Activated T-helper 1 cell treated with anti-CD3 and anti-CD28 coated beads, Interleukin-12 subunit alpha, Interleukin-12 subunit beta, Interleukin-2, Interleukin-4 antibody, amounts not matched to agents 30 ng/mL and 10 ng/mL and 1 ng/mL, durations not matched to agents 14 hours and 24 hours and 36 hours (primary cell): Measurements from ENCODE around the gene LSG1. TPM values are rescaled to one million over a fixed set of nuclear protein-coding genes. Genes with fewer than 3 reads are reported as not detected.
"Not testable (repeated sequence)": the region's sequence is repeated elsewhere in the genome, so short reads cannot be mapped to it uniquely, and the experiment has no call there.

Source experiments
- DNase-seq: peaks from one replicate; pipeline ENCODE4 v3.0.0; 2021; ENCODE audit warnings: low spot score
- H3K27ac Mint-ChIP-seq: one replicate; pipeline ENCODE4 v1.8.0; 2021; ENCODE audit warnings: mild to moderate bottlenecking, mixed read lengths
- H3K27me3 Mint-ChIP-seq: one replicate; pipeline ENCODE4 v1.8.0; 2022; ENCODE audit warnings: mild to moderate bottlenecking, moderate library complexity, mixed read lengths; ENCODE audit not compliant: insufficient read depth
- H3K36me3 Mint-ChIP-seq: one replicate; pipeline ENCODE4 v1.8.0; 2021; ENCODE audit warnings: low read depth, mixed read lengths
- H3K4me1 Mint-ChIP-seq: one replicate; pipeline ENCODE4 v1.8.0; 2021; ENCODE audit warnings: low read depth, mixed read lengths
- H3K4me3 Mint-ChIP-seq: one replicate; pipeline ENCODE4 v1.8.0; 2021; ENCODE audit warnings: mild to moderate bottlenecking, moderate library complexity, mixed read lengths
- H3K9me3 Mint-ChIP-seq: one replicate; pipeline ENCODE4 v1.8.0; 2021; ENCODE audit warnings: mixed read lengths
- intact Hi-C: fragments of 100-400 bp; cut with micrococcal nuclease; formaldehyde crosslinking; loops from one replicate; pipeline ENCODE4 v1.15.1; 2024
- total RNA-seq: library from RNA; stranded (reverse); gene quantifications from 2 replicates; pipeline ENCODE4 v1.2.3, GENCODE V29; 2022

Gene LSG1
- total RNA-seq, 1 donor from 2014 or later: 65.1 TPM

GRCh38 chr3:194617827-194618226 lies 54.2 kb downstream of the LSG1 start:
- no peak for DNase-seq
- H3K27ac Mint-ChIP-seq: no peak overlapping the region

GRCh38 chr3:194617143-194617671 lies 54.8 kb downstream of the LSG1 start:
- no peak for DNase-seq
- H3K9me3 Mint-ChIP-seq: no peaks in the 10 kb centered on the region
- H3K36me3 Mint-ChIP-seq: no peaks in the 10 kb centered on the region
- no peaks in the 10 kb centered on the region for H3K27me3 Mint-ChIP-seq
- H3K27ac Mint-ChIP-seq: no peak overlapping the region
- peaks cover 3% of the 10 kb centered on the region for H3K4me1 Mint-ChIP-seq
- intact Hi-C loops: no loop called here
- no peak overlapping the region for H3K4me3 Mint-ChIP-seq

More at GRCh38 chr3:194617827-194618226, 54.2 kb downstream of the LSG1 start:
- Mint-ChIP-seq H3K36me3 (no peaks in the 10 kb centered on the region), H3K9me3 (no peaks in the 10 kb centered on the region), H3K27me3 (no peaks in the 10 kb centered on the region), H3K4me1 (no peaks in the 10 kb centered on the region), H3K4me3 (no peak overlapping the region)
- intact Hi-C loops: no loop called here

- peaks cover 5% of the 10 kb centered on the region for H3K4me1 Mint-ChIP-seq
- no peak overlapping the region for H3K4me3 Mint-ChIP-seq
- no peak for DNase-seq
- H3K27ac Mint-ChIP-seq: no peak overlapping the region
- H3K36me3 Mint-ChIP-seq: no peaks in the 10 kb centered on the region
- no peaks in the 10 kb centered on the region for H3K9me3 Mint-ChIP-seq
- no peaks in the 10 kb centered on the region for H3K27me3 Mint-ChIP-seq
- intact Hi-C loops: no loop called here
These were observed 56.8 kb downstream of the LSG1 start for GRCh38 chr3:194615226-194615625.

GRCh38 chr3:194612221-194612620 lies 59.8 kb downstream of the LSG1 start:
- Mint-ChIP-seq H3K4me1 (peaks cover 5% of the 10 kb centered on the region), H3K36me3 (no peaks in the 10 kb centered on the region), H3K9me3 (no peaks in the 10 kb centered on the region), H3K4me3 (no peak overlapping the region), H3K27ac (no peak overlapping the region), H3K27me3 (peaks cover 2% of the 10 kb centered on the region)
- no peak for DNase-seq
- intact Hi-C loops: no loop called here

- Mint-ChIP-seq H3K4me3 (no peak overlapping the region), H3K27ac (no peak overlapping the region), H3K4me1 (peaks cover 5% of the 10 kb centered on the region), H3K9me3 (no peaks in the 10 kb centered on the region), H3K36me3 (no peaks in the 10 kb centered on the region), H3K27me3 (peaks cover 2% of the 10 kb centered on the region)
- intact Hi-C loops: no loop called here
- no peak for DNase-seq
These were observed 61.3 kb downstream of the LSG1 start for GRCh38 chr3:194610689-194611088.

GRCh38 chr3:194609601-194610000 lies 62.4 kb downstream of the LSG1 start:
- H3K36me3 Mint-ChIP-seq: no peaks in the 10 kb centered on the region
- no peak for DNase-seq
- H3K4me3 Mint-ChIP-seq: no peak overlapping the region
- no peaks in the 10 kb centered on the region for H3K9me3 Mint-ChIP-seq
- H3K27me3 Mint-ChIP-seq: peaks cover 2% of the 10 kb centered on the region
- no peak overlapping the region for H3K27ac Mint-ChIP-seq
- peaks cover 5% of the 10 kb centered on the region for H3K4me1 Mint-ChIP-seq
- intact Hi-C loops: no loop called here

GRCh38 chr3:194608981-194609380 lies 63.0 kb downstream of the LSG1 start:
- Mint-ChIP-seq H3K4me1 (peaks cover 5% of the 10 kb centered on the region), H3K4me3 (no peak overlapping the region)
- intact Hi-C loops: no loop called here

GRCh38 chr3:194607592-194608389 lies 64.2 kb downstream of the LSG1 start:
- peaks cover 2% of the 10 kb centered on the region for H3K27me3 Mint-ChIP-seq
- intact Hi-C loops: no loop called here
- no peaks in the 10 kb centered on the region for H3K36me3 Mint-ChIP-seq
- DNase-seq: no peak
- no peak overlapping the region for H3K4me3 Mint-ChIP-seq
- H3K4me1 Mint-ChIP-seq: peaks cover 5% of the 10 kb centered on the region
- H3K27ac Mint-ChIP-seq: no peak overlapping the region
- no peaks in the 10 kb centered on the region for H3K9me3 Mint-ChIP-seq

More at GRCh38 chr3:194608981-194609380, 63.0 kb downstream of the LSG1 start:
- H3K9me3 Mint-ChIP-seq: no peaks in the 10 kb centered on the region
- no peak for DNase-seq
- peaks cover 2% of the 10 kb centered on the region for H3K27me3 Mint-ChIP-seq
- H3K27ac Mint-ChIP-seq: no peak overlapping the region
- H3K36me3 Mint-ChIP-seq: no peaks in the 10 kb centered on the region

- intact Hi-C loops: no loop called here
- peaks cover 2% of the 10 kb centered on the region for H3K27me3 Mint-ChIP-seq
- H3K27ac Mint-ChIP-seq: no peak overlapping the region
- H3K4me3 Mint-ChIP-seq: no peak overlapping the region
- H3K36me3 Mint-ChIP-seq: no peaks in the 10 kb centered on the region
- DNase-seq: no peak
- no peaks in the 10 kb centered on the region for H3K9me3 Mint-ChIP-seq
- H3K4me1 Mint-ChIP-seq: no peaks in the 10 kb centered on the region
These were observed 65.0 kb downstream of the LSG1 start for GRCh38 chr3:194606941-194607340.

- Mint-ChIP-seq H3K27me3 (peaks cover 2% of the 10 kb centered on the region), H3K4me1 (no peaks in the 10 kb centered on the region), H3K36me3 (no peaks in the 10 kb centered on the region), H3K27ac (no peak overlapping the region), H3K4me3 (no peak overlapping the region), H3K9me3 (no peaks in the 10 kb centered on the region)
- intact Hi-C loops: no loop called here
- no peak for DNase-seq
These were observed 65.8 kb downstream of the LSG1 start for GRCh38 chr3:194606163-194606562.

- H3K4me1 Mint-ChIP-seq, H3K9me3 Mint-ChIP-seq, H3K27ac Mint-ChIP-seq, H3K36me3 Mint-ChIP-seq, H3K27me3 Mint-ChIP-seq, intact Hi-C loops, DNase-seq, H3K4me3 Mint-ChIP-seq: not testable (repeated sequence)
These were observed 66.7 kb downstream of the LSG1 start for GRCh38 chr3:194605314-194605713.

- no peaks in the 10 kb centered on the region for H3K4me1 Mint-ChIP-seq
These were observed 67.2 kb downstream of the LSG1 start for GRCh38 chr3:194604837-194605236.

GRCh38 chr3:194604126-194604525 lies 67.9 kb downstream of the LSG1 start:
- no peaks in the 10 kb centered on the region for H3K4me1 Mint-ChIP-seq
- no peak overlapping the region for H3K4me3 Mint-ChIP-seq
- H3K27ac Mint-ChIP-seq: no peak overlapping the region
- intact Hi-C loops: no loop called here
- H3K36me3 Mint-ChIP-seq: no peaks in the 10 kb centered on the region
- DNase-seq: no peak
- H3K27me3 Mint-ChIP-seq: no peaks in the 10 kb centered on the region
- no peaks in the 10 kb centered on the region for H3K9me3 Mint-ChIP-seq

More at GRCh38 chr3:194604837-194605236, 67.2 kb downstream of the LSG1 start:
- H3K9me3 Mint-ChIP-seq: no peaks in the 10 kb centered on the region
- no peak overlapping the region for H3K4me3 Mint-ChIP-seq
- no peak for DNase-seq
- no peak overlapping the region for H3K27ac Mint-ChIP-seq
- no peaks in the 10 kb centered on the region for H3K36me3 Mint-ChIP-seq
- H3K27me3 Mint-ChIP-seq: peaks cover 2% of the 10 kb centered on the region
- intact Hi-C loops: no loop called here
